PFSK-1 (cell line): ENCODE data around the gene SHH.

Source experiments
- FOXP2 ChIP-seq: optimal IDR thresholded peaks from 2 replicates; pipeline ENCODE3; 2011; ENCODE audit warnings: borderline replicate concordance, control low read depth, inconsistent platforms; ENCODE audit not compliant: insufficient read depth; ENCODE audit errors: extremely low read length, extremely low read depth
- POLR2AphosphoS5 ChIP-seq: IDR thresholded peaks from 2 replicates; pipeline ENCODE4 v1.6.1; 2012; ENCODE audit warnings: low read depth, mild to moderate bottlenecking, control low read depth, low read length, moderate library complexity
- SIN3A ChIP-seq: IDR thresholded peaks from 2 replicates; pipeline ENCODE4 v1.6.1; 2012; ENCODE audit warnings: mild to moderate bottlenecking, low read length, moderate library complexity, borderline replicate concordance; ENCODE audit not compliant: insufficient read depth
- TAF1 ChIP-seq: IDR thresholded peaks from 2 replicates; pipeline ENCODE4 v1.6.1; 2012; ENCODE audit warnings: low read length, control low read depth, borderline replicate concordance; ENCODE audit not compliant: insufficient read depth
- TF ChIP-seq, protein P1 (sequence below), 2 experiments: IDR thresholded peaks; 2 replicates each; pipeline versions ENCODE4 v1.6.1 to v1.8.0; 2011 to 2012; ENCODE audit warnings: low read depth in 2 of 2, low read length in 2 of 2, control low read depth in 1 of 2, inconsistent platforms in 1 of 2, mild to moderate bottlenecking in 1 of 2, moderate library complexity in 1 of 2; ENCODE audit not compliant: insufficient read depth in 1 of 2

Gene SHH

DNA sequence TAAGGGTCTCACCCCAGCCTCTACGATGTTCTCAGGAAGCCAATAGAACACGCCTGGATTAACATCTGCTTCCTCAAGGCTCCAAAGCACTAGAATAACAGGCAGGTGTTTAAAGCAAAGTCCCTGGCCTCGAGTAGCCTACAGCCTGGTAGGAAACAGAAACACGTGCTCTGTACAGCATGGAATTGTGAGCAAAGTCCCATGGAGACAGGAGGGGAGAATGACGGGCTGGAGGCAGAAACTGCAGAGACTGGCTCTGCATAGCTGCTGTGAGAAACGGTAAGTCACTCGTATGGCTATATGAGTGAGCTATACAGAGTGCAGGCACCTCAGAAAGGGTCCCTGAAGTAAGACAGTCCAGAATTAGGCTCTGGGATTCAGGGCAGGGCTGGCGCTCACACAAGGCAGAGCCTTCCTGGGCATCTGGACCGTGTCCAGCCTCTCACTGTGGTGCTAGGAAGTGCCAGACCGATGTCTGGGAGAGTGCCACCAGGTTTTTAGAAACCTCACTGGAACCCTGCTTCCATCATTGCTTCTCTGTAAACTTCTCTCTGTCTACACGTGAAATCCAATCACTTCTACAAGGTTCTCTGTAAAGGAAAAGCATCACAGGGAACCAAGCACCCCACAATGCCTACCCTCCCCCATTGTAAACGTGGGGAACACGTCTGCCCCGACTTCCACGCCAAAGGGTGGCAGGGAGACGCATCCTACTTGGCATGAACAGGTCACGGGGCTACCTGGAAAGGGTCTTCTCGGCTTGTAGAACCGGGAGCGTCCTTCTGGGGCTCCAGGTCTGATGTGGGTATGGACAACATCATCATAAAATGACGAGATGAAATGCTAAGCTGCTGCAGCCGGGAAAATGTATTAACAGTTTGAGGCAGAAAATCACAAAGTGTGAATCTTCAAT lies 38.8 kb upstream of the SHH start:
- TF ChIP-seq POLR2AphosphoS5 (no peak), TAF1 (no peak), SIN3A (no peak)

DNA sequence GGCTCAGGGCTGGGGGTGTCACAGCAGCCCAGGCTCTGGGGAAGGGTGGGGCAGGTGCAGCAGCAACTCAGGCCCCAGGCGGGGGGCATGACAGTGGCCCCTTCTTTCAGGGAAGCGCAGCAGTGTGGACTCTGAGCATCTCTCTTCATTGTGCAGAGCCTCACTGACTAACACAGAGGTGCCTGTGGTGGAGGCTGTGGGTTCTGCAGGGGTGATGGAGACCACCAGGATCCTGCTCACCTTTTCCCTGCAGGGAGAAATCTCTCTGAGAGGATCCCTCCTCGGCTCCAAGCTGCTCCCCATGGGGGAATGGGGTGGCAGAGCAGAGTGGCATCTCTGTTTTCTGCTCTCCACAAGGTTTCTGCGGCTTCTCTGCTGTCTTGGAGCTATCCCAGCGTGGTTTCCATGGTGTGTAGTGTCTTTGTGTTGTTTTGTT lies 37.8 kb upstream of the SHH start:
- TF ChIP-seq SIN3A (no peak), FOXP2 (no peak), TAF1 (no peak), POLR2AphosphoS5 (no peak)
- TF ChIP-seq, protein P1, sequence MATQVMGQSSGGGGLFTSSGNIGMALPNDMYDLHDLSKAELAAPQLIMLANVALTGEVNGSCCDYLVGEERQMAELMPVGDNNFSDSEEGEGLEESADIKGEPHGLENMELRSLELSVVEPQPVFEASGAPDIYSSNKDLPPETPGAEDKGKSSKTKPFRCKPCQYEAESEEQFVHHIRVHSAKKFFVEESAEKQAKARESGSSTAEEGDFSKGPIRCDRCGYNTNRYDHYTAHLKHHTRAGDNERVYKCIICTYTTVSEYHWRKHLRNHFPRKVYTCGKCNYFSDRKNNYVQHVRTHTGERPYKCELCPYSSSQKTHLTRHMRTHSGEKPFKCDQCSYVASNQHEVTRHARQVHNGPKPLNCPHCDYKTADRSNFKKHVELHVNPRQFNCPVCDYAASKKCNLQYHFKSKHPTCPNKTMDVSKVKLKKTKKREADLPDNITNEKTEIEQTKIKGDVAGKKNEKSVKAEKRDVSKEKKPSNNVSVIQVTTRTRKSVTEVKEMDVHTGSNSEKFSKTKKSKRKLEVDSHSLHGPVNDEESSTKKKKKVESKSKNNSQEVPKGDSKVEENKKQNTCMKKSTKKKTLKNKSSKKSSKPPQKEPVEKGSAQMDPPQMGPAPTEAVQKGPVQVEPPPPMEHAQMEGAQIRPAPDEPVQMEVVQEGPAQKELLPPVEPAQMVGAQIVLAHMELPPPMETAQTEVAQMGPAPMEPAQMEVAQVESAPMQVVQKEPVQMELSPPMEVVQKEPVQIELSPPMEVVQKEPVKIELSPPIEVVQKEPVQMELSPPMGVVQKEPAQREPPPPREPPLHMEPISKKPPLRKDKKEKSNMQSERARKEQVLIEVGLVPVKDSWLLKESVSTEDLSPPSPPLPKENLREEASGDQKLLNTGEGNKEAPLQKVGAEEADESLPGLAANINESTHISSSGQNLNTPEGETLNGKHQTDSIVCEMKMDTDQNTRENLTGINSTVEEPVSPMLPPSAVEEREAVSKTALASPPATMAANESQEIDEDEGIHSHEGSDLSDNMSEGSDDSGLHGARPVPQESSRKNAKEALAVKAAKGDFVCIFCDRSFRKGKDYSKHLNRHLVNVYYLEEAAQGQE (IDR thresholded peaks at IDR 0.05; ENCODE audit: insufficient read depth in 1 of 2, low read depth in 2 of 2, low read length in 2 of 2), result no peak

DNA sequence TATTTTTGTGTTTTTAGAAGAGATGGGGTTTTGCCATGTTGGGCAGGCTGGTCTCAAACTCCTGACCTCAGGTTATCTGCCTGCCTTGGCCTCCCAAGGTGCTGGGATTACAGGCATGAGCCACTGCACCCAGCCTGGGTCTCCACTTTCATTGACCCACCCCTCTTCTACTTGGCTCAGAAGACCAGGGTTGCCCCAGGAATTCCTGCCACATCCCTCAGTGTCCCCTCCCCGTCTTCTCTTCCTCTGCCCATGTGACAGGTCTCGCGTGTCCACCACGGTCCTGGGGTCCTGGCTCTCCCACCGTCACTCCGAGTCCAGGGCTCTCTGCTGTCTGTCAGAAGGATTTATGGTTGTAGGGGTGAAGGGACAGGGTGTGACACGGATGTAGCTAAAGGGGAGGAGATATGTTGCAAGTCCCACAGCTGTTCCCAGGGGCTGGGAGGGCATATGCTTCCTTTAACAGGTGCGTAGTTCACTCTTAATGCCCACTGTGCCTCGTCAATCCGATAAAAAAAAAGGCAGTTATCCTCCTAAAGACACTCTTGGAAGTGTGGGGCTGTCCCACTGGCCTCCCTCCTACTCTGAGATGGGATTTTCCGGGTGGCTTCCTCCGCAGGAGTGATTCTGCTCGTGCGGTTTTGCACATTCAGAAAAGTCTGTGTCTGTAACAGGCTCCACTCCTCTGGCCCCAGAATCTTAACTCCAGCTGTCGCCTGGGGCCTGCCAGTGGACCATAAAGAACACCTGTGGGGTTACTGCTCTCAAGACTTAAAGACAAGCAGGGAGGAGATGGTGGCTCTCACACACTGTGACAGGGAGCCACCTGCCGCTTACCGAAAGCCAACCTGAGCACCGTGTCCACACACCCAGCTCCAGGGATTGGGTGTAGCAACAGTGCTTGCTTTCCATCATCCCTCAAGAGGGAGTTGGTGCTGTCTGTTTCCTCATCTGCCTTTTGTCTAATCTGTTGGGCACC lies 36.7 kb upstream of the SHH start:
- no peak for TF ChIP-seq FOXP2
- TF ChIP-seq, protein P1 (IDR thresholded peaks at IDR 0.05; ENCODE audit: insufficient read depth in 1 of 2, low read depth in 2 of 2, low read length in 2 of 2), result no peak
- no peak for TF ChIP-seq POLR2AphosphoS5
- TF ChIP-seq SIN3A, result no peak
- no peak for TF ChIP-seq TAF1

DNA sequence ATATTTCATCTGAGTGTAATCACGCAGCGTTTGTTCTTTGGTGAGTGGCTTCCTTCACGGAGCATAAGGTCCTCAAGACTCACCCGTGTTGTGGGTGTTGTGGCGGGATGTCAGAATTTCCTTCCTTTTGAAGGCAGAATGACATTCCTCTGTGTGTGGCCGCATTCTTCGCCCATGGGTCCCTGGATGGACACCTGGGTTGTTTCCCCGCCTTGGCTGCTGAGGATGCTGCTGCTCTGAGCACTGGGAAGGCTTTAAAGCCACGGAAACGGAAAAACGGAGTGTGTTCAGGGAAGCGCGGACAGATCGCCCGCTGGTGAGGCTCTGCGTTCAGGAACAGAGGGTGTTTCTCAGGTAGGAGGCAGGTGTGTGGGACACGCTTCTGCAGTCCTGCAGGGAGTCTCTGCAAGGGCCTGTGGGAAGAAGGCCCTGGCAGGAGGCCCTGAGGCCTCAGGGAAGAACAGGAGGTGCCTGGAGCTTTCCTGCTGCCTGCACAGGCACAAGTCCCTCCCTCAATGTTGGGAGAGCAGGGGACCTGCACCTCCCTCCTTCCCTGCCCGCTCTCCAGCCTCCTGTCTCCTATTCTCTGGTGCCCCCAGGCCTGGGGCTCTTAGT lies 35.7 kb upstream of the SHH start:
- TF ChIP-seq POLR2AphosphoS5 (no peak), FOXP2 (no peak), TAF1 (no peak), SIN3A (no peak)
- TF ChIP-seq, protein P1 (IDR thresholded peaks at IDR 0.05; ENCODE audit: insufficient read depth in 1 of 2, low read depth in 2 of 2, low read length in 2 of 2), result no peak

DNA sequence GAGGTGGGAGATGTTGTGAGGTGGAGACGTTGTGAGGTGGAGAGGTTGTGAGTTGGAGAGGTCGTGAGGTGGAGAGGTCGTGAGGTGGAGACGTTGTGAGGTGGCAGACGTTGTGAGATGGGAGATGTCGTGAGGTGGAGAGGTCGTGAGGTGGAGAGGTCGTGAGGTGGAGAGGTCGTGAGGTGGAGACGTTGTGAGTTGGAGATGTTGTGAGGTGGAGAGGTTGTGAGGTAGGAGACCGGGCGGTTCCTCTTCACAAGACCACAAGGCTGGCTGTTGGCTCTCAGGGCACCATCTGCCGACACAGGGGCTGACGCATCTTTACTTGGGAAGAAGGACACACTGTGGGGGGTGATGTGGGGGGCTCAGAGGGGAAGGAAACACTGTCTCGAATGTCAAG lies 34.7 kb upstream of the SHH start:
- TF ChIP-seq FOXP2, result no peak
- no peak for TF ChIP-seq TAF1
- TF ChIP-seq, protein P1 (IDR thresholded peaks at IDR 0.05; ENCODE audit: insufficient read depth in 1 of 2, low read depth in 2 of 2, low read length in 2 of 2), result no peak
- TF ChIP-seq POLR2AphosphoS5, result no peak
